ENCODE data around the gene EXOC6. TPM values are rescaled to one million over a fixed set of nuclear protein-coding genes. Genes with fewer than 3 reads are reported as not detected.
"Not testable (repeated sequence)": the region's sequence is repeated elsewhere in the genome, so short reads cannot be mapped to it uniquely, and the experiment has no call there.

The EXOC6 gene
- total RNA-seq, 1 experiment from 2014 or later = 10.6 TPM

DNA sequence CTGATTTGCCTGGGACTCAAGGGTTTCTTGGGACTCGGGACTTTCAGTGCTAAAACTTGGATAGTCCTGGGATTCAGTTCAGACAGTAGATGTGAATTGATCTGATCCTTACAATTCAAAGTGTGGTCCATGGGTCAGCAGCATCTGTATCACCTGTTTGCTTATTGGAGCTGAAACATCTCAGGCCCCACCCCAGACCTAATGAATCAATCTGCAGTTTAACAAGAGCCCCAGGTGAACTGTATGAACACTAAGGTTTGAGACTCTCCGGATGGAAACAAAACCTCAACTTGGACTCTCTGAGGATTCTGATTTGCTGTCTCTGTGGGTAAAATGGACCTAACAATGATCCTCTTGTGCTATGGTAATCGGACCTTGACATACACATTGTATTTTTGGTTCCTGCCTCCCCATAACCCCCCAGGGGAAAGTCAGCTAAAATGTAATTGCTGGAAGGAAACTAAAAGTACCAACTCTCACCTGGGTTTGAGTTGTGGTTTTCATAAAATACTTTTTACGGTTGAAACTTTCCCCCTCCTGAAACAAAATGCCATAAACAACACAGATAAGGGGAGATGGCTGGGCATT, 237.0 kb downstream of the EXOC6 start:
- in situ Hi-C loops (cut with HindIII; ENCODE audit: low sequenced_read_pairs) = no loop called here

GRCh38 chr10:93086289-93086688, 238.0 kb downstream of the EXOC6 start:
- in situ Hi-C loops (cut with HindIII; ENCODE audit: low sequenced_read_pairs) = no loop called here
- DNase-seq (ENCODE audit: low spot score) = no peak

More for the DNA sequence above, 237.0 kb downstream of the EXOC6 start:
- DNase-seq (ENCODE audit: low spot score) = no peak

- in situ Hi-C loops (cut with HindIII; ENCODE audit: low sequenced_read_pairs) = no loop called here
Measured at GRCh38 chr10:93087846-93088245, 239.5 kb downstream of the EXOC6 start.

GRCh38 chr10:93088466-93088865, 240.1 kb downstream of the EXOC6 start:
- no peak for DNase-seq (ENCODE audit: low spot score)
- in situ Hi-C loops (cut with HindIII; ENCODE audit: low sequenced_read_pairs) = no loop called here

More at GRCh38 chr10:93087846-93088245, 239.5 kb downstream of the EXOC6 start:
- DNase-seq (ENCODE audit: low spot score) = no peak

DNA sequence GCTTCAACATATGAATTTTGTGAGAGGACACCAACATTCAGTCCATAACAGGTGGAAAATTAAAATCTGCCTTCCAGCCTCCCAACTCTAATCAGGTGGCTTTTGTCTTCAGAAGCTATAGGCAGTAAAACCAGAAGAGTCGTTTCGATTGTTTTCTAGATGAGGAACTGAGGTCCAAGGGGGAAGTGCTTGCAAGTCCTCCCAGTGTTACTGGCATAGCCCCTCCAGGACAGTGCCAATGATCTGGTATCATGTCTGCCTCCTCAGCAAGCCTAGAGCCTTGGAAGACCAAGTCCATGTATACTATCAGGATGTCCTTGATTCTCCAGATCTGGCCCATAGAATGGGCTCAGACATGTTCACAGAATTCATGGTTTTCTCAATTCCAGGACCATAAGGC, 242.3 kb downstream of the EXOC6 start:
- in situ Hi-C loops (cut with HindIII; ENCODE audit: low sequenced_read_pairs) = no loop called here

DNA sequence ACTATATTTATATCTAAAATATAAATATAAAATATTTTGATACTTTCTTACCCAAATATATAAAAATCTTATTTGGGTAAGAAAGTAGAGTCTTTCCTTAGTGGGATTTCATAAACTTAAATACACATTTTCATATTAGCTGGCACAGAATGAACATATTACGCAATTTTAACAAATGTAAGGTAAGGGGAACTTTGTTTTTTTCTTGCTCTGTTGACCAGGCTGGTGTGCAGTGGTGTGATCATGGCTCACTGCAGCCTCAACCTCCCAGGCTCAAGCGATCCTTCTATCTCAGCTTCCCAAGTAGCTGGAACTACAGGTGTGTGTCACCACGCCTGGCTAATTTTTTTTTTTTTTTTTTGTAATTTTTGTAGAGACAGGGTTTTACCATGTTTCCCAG, 243.6 kb downstream of the EXOC6 start:
- DNase-seq (ENCODE audit: low spot score) = no peak
- in situ Hi-C loops (cut with HindIII; ENCODE audit: low sequenced_read_pairs) = no loop called here

More for the DNA sequence above, 242.3 kb downstream of the EXOC6 start:
- no peak for DNase-seq (ENCODE audit: low spot score)

DNA sequence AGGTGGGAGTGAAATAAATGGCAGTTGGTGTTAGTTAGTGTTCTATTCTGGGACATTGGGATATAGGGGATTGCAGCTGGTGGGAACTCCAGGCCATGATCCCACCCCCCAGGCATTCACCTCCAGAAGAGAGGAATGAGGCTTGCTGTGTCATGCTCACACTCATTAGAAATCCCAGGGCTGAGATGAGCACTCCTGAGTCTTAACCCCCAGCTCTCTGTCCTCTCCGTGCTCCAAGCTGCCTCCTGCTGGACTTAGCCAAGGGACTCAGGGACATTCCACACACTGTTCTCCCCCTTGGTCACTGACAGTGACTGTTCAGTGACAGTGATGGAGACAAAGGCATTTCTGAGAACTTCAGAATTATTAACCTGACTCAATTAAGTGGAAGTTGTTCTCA, 246.9 kb downstream of the EXOC6 start:
- no peak for DNase-seq (ENCODE audit: low spot score)
- in situ Hi-C loops (cut with HindIII; ENCODE audit: low sequenced_read_pairs) = no loop called here

GRCh38 chr10:93096901-93097300, 248.6 kb downstream of the EXOC6 start:
- in situ Hi-C loops (cut with HindIII; ENCODE audit: low sequenced_read_pairs) = no loop called here
- DNase-seq (ENCODE audit: low spot score) = no peak

GRCh38 chr10:93097386-93097785, 249.1 kb downstream of the EXOC6 start:
- no peak for DNase-seq (ENCODE audit: low spot score)
- in situ Hi-C loops (cut with HindIII; ENCODE audit: low sequenced_read_pairs) = no loop called here

- no peak for DNase-seq (ENCODE audit: low spot score)
- in situ Hi-C loops (cut with HindIII; ENCODE audit: low sequenced_read_pairs) = no loop called here
Measured at GRCh38 chr10:93098816-93099215, 250.5 kb downstream of the EXOC6 start.

DNA sequence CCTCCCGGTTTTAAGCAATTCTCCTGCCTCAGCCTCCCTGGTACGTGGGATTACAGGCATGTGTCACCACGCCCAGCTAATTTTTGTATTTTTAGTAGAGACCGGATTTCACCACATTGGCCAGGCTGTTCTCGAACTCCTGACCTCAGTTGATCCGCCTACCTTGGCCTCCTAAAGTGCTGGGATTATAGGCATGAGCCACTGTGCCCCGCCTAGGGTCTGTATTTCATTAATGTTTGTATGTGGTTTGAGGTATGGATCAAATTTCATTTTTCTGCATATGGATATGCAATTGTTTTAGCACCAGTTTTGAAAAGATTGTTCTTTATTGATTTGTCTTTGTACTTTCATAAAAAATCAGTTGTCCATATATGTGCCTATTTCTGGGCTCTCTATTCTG, 251.3 kb downstream of the EXOC6 start:
- in situ Hi-C loops (cut with HindIII; ENCODE audit: low sequenced_read_pairs) = no loop called here
- no peak for DNase-seq (ENCODE audit: low spot score)

GRCh38 chr10:93101148-93101547, 252.8 kb downstream of the EXOC6 start:
- in situ Hi-C loops (cut with HindIII; ENCODE audit: low sequenced_read_pairs); DNase-seq (ENCODE audit: low spot score): not testable (repeated sequence)

DNA sequence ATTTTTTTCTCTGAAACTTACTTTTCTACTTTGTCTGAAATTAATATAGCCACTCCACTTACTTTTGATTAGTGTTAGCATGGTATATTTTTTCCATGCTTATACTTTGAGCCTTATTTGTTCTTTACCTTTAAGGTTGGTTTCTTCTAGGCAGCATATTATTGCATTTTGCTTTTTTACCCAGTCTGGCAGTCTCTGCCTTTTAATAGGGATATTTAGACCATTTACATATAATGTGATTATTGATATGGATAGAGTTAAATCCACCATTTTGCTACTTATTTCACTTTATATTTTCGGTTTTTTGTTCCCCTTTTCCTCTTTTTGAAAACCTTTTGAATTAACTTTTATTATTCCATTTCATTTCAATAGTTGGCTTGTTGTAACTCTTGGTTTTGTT, 255.6 kb downstream of the EXOC6 start:
- in situ Hi-C loops (cut with HindIII; ENCODE audit: low sequenced_read_pairs) = no loop called here
- no peak for DNase-seq (ENCODE audit: low spot score)

- in situ Hi-C loops (cut with HindIII; ENCODE audit: low sequenced_read_pairs) = no loop called here
- no peak for DNase-seq (ENCODE audit: low spot score)
Measured at GRCh38 chr10:93106631-93107072, 258.3 kb downstream of the EXOC6 start.

Other genes with a start within 250 kb of the EXOC6 start
- gene HHEX, start 158.6 kb upstream of the EXOC6 start, total RNA-seq (2014; rRNA removed; shearing (Covaris generic)) = 0.54 and 0.98 TPM in 2 replicates
- gene CYP26C1, start 212.3 kb downstream of the EXOC6 start, total RNA-seq (2014; rRNA removed; shearing (Covaris generic)) = 0.80 TPM in 1 of 2 replicates, not detected in the other
- gene CYP26A1, start 225.4 kb downstream of the EXOC6 start, total RNA-seq (2014; rRNA removed; shearing (Covaris generic)) = 0.24 and 0.25 TPM in 2 replicates